Islet precursor cell (in vitro differentiated cells): ENCODE measurements around the gene PYDC1.
"Not testable (repeated sequence)": the region's sequence is repeated elsewhere in the genome, so short reads cannot be mapped to it uniquely, and the experiment has no call there.

Experiments used
- DNase-seq: peaks from one replicate; pipeline ENCODE4 v3.0.0-alpha.2; 2018

Gene PYDC1

GRCh38 chr16:31216422-31217135, at the start of gene PYDC1:
Gene PYDC1 (minus strand): TSS chr16:31217135. CDS start chr16:31217028, 107 bp downstream.
- no peak for DNase-seq

GRCh38 chr16:31265329-31266245, 48.7 kb upstream of the PYDC1 start:
- DNase-seq, result peak; percentile 73

GRCh38 chr16:31262084-31262483, 45.1 kb upstream of the PYDC1 start:
- no peak for DNase-seq

- no peak for DNase-seq
These were observed 43.4 kb upstream of the PYDC1 start for GRCh38 chr16:31260136-31260931.

GRCh38 chr16:31258366-31258765, 41.4 kb upstream of the PYDC1 start:
- no peak for DNase-seq

GRCh38 chr16:31256466-31256865, 39.5 kb upstream of the PYDC1 start:
- DNase-seq, result no peak

GRCh38 chr16:31253642-31254045, 36.7 kb upstream of the PYDC1 start:
- DNase-seq, result no peak

- no peak for DNase-seq
These were observed 34.5 kb upstream of the PYDC1 start for GRCh38 chr16:31251435-31251834.

GRCh38 chr16:31250782-31251384, 33.9 kb upstream of the PYDC1 start:
- DNase-seq, result no peak

- no peak for DNase-seq
These were observed 31.4 kb upstream of the PYDC1 start for GRCh38 chr16:31248344-31248743.

GRCh38 chr16:31246296-31246695, 29.4 kb upstream of the PYDC1 start:
- no peak for DNase-seq

- DNase-seq, result not testable (repeated sequence)
These were observed 28.7 kb upstream of the PYDC1 start for GRCh38 chr16:31245598-31245997.

- DNase-seq, result no peak
These were observed 27.1 kb upstream of the PYDC1 start for GRCh38 chr16:31243734-31244670.

- DNase-seq, result no peak
These were observed 25.3 kb upstream of the PYDC1 start for GRCh38 chr16:31242206-31242605.

- no peak for DNase-seq
These were observed 21.1 kb upstream of the PYDC1 start for GRCh38 chr16:31238041-31238440.

GRCh38 chr16:31229501-31229900, 12.6 kb upstream of the PYDC1 start:
- no peak for DNase-seq

GRCh38 chr16:31228206-31228605, 11.3 kb upstream of the PYDC1 start:
- no peak for DNase-seq

GRCh38 chr16:31225193-31225592, 8.3 kb upstream of the PYDC1 start:
- DNase-seq, result no peak

- DNase-seq, result no peak
These were observed 7.4 kb upstream of the PYDC1 start for GRCh38 chr16:31224092-31224955.

GRCh38 chr16:31223044-31223443, 6.1 kb upstream of the PYDC1 start:
- no peak for DNase-seq
